Effector memory CD4-positive, alpha-beta T cell (primary cell): ENCODE results near the gene SYT1.

ENCODE experiments used
- DNase-seq, 3 donors: peaks; one replicate each; pipeline ENCODE4 v3.0.0-alpha.2; 2020
- H3K27ac ChIP-seq: 2 replicates; pipeline ENCODE4 v1.7.0; 2013; ENCODE audit warnings: mild to moderate bottlenecking, low read length, moderate library complexity; ENCODE audit not compliant: insufficient read depth, poor library complexity, severe bottlenecking
- H3K27me3 ChIP-seq: replicated peaks from 2 replicates; pipeline ENCODE4 v1.7.0; 2013; ENCODE audit warnings: mild to moderate bottlenecking, low read length; ENCODE audit not compliant: insufficient read depth, control insufficient read depth, poor library complexity, severe bottlenecking
- H3K36me3 ChIP-seq: 2 replicates; pipeline ENCODE4 v1.7.0; 2013; ENCODE audit warnings: mild to moderate bottlenecking, low read length, moderate library complexity; ENCODE audit not compliant: control insufficient read depth, insufficient read depth
- H3K4me1 ChIP-seq: 2 replicates; pipeline ENCODE4 v1.7.0; 2013; ENCODE audit warnings: low read length, mild to moderate bottlenecking; ENCODE audit not compliant: control insufficient read depth, insufficient read depth, poor library complexity, severe bottlenecking
- H3K4me3 ChIP-seq: 2 replicates; pipeline ENCODE4 v1.7.0; 2013; ENCODE audit warnings: low read length, low read depth, mild to moderate bottlenecking; ENCODE audit not compliant: insufficient read depth, poor library complexity, severe bottlenecking
- H3K9me3 ChIP-seq: 2 replicates; pipeline ENCODE4 v1.7.0; 2013; ENCODE audit warnings: mild to moderate bottlenecking, low read length, moderate library complexity; ENCODE audit not compliant: control insufficient read depth

SYT1 gene

DNA sequence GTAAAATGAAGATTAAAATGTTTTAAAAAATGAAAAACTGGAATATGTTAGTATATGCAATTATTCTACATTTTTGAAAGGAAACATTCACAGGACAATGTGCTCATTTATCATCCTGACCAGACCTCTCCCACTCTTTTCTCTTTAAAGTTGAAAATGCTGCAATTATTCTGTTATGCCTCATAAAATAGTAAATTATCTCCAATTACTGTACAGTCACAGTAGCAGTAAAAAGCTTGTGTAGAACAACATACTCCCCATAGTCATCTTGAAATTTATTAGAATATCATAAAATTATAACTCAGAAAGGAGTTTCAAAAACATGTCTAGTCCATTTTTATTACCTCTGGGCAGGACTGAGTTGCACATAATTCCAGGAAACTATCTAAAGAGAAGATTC is 250.3 kb downstream of the SYT1 start:
- no peak for DNase-seq
- H3K4me1 ChIP-seq = no peaks in the 10 kb centered on the region
- no peak overlapping the region for H3K27ac ChIP-seq
- H3K4me3 ChIP-seq = no peak overlapping the region
- H3K27me3 ChIP-seq = no peaks in the 10 kb centered on the region
- no peaks in the 10 kb centered on the region for H3K9me3 ChIP-seq
- H3K36me3 ChIP-seq = no peaks in the 10 kb centered on the region

DNA sequence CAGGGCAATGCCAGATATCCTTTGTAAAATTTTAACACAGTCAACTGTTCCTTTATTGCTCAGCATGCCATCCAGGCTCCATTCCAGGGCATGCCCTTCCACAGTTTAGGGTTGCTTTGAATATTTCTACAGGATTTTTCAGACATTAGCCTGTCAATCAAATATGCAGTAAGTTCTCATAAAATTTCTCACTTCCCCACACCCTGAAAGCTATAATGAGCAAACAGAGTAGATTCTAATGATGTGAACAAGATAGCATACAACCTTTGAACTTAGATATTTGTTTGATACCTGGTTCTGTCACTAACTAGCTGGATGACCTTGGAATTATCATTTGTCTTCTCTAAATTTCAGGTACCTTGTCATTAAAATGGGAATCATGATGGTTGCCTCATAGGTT is 251.2 kb downstream of the SYT1 start:
- no peak for DNase-seq
- Histone ChIP-seq H3K4me1 (no peaks in the 10 kb centered on the region), H3K27me3 (no peaks in the 10 kb centered on the region), H3K36me3 (no peaks in the 10 kb centered on the region), H3K9me3 (no peaks in the 10 kb centered on the region), H3K27ac (no peak overlapping the region), H3K4me3 (no peak overlapping the region)

DNA sequence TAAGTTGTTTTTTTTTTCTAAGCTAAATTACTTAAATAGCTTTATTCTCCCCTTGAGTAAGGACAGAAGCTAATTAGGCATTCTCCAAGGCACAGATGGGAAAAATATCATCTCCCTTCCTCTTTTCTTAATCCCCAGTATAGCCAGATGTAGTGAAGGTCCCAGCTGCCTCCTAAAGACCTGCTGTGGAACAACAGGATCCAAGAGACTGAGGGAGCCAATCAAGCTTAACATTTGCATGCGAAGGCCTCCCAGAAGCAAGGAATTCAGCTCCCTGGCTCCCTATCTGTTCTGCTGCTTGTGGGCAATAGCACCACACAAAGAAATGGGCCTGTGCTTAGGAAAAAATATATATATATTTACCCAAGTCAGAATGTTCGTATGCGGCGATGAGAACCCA is 255.2 kb downstream of the SYT1 start:
- Histone ChIP-seq H3K27ac (no peak overlapping the region), H3K4me3 (no peak overlapping the region), H3K27me3 (no peaks in the 10 kb centered on the region), H3K9me3 (no peaks in the 10 kb centered on the region), H3K36me3 (no peaks in the 10 kb centered on the region), H3K4me1 (no peaks in the 10 kb centered on the region)
- DNase-seq = no peak

DNA sequence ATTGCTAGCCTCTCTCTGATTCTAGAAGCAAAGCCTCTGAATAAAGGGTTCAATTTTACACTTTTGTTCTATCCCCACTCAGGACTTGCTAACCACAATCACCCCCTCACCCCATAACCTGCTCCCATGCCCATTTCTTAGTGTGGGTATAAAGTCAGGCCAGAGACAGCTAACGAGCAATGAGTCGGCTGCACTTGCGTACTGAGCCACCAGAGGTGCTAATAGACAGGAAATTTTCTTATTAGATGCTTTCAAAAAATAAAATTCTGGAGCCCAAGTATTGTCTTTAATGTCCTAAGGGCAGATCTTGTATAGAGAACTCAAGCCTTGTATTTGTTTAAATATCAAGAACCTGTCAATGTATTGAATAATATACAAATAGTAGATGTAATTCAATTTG is 256.9 kb downstream of the SYT1 start:
- no peak overlapping the region for H3K27ac ChIP-seq
- DNase-seq = no peak
- no peaks in the 10 kb centered on the region for H3K4me1 ChIP-seq
- H3K9me3 ChIP-seq = no peaks in the 10 kb centered on the region
- H3K36me3 ChIP-seq = no peaks in the 10 kb centered on the region
- no peaks in the 10 kb centered on the region for H3K27me3 ChIP-seq
- H3K4me3 ChIP-seq = no peak overlapping the region

- Histone ChIP-seq H3K27ac (no peak overlapping the region), H3K4me3 (no peak overlapping the region), H3K4me1 (no peaks in the 10 kb centered on the region), H3K9me3 (no peaks in the 10 kb centered on the region), H3K27me3 (no peaks in the 10 kb centered on the region), H3K36me3 (no peaks in the 10 kb centered on the region)
- DNase-seq = no peak
Measured at GRCh38 chr12:79124385-79124784, 259.8 kb downstream of the SYT1 start.

DNA sequence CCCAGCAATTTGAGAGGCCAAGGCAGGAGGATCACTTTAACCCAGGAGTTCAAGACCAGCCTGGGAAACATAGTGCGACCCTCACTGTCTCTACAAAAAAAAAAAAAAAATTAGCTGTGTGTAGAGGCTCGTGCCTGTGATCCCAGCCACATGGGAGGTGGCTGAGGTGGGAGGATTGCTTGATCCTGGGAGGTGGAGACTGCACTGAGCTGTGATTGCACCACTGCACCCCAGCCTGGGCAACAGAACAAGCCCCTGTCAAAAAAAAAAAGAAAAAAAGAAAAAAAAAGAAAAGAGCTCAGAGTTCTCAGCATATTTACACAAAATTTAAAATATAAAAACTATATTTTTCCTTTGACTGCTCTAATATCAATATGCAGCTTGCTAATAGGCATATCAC is 260.8 kb downstream of the SYT1 start:
- Histone ChIP-seq H3K4me3 (no peak overlapping the region), H3K9me3 (no peaks in the 10 kb centered on the region), H3K27me3 (no peaks in the 10 kb centered on the region), H3K4me1 (no peaks in the 10 kb centered on the region), H3K27ac (no peak overlapping the region), H3K36me3 (no peaks in the 10 kb centered on the region)
- DNase-seq = no peak

DNA sequence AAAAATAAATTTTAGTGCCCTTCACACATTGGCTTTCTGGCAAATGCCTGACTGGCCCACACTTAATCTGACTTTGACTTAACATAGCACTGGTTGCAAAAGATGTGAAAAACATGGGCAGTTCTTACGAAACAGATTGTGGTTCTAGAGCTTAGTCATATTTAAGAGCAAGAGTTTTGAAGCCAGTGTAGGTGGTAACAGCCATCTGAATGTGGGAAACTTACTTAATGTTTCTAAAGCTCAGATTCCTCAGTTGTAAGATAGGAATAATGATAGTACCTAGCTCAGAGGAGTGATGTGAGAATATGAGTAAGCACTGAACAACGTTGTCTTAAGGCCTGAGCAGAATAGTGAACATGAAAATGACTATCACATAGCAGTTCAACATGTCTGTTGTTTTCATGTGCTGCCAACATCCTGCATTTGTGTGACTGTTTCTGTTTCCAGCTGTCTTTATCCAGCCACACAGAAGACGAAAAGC is 262.7 kb downstream of the SYT1 start:
- no peaks in the 10 kb centered on the region for H3K4me1 ChIP-seq
- no peak for DNase-seq
- no peaks in the 10 kb centered on the region for H3K36me3 ChIP-seq

GRCh38 chr12:79128956-79129355 is 264.4 kb downstream of the SYT1 start:
- DNase-seq = no peak
- H3K4me1 ChIP-seq = no peaks in the 10 kb centered on the region
- H3K27ac ChIP-seq = no peak overlapping the region

More for the DNA sequence above, 262.7 kb downstream of the SYT1 start:
- Histone ChIP-seq H3K27me3 (no peaks in the 10 kb centered on the region), H3K27ac (no peak overlapping the region), H3K9me3 (no peaks in the 10 kb centered on the region), H3K4me3 (no peak overlapping the region)

GRCh38 chr12:79138872-79139271 is 274.3 kb downstream of the SYT1 start:
- Histone ChIP-seq H3K27me3 (no peaks in the 10 kb centered on the region), H3K27ac (no peak overlapping the region), H3K36me3 (no peaks in the 10 kb centered on the region), H3K4me3 (no peak overlapping the region), H3K4me1 (no peaks in the 10 kb centered on the region), H3K9me3 (no peaks in the 10 kb centered on the region)
- DNase-seq = no peak

More at GRCh38 chr12:79128956-79129355, 264.4 kb downstream of the SYT1 start:
- H3K36me3 ChIP-seq = no peaks in the 10 kb centered on the region
- H3K27me3 ChIP-seq = no peaks in the 10 kb centered on the region
- H3K4me3 ChIP-seq = no peak overlapping the region
- H3K9me3 ChIP-seq = no peaks in the 10 kb centered on the region

DNA sequence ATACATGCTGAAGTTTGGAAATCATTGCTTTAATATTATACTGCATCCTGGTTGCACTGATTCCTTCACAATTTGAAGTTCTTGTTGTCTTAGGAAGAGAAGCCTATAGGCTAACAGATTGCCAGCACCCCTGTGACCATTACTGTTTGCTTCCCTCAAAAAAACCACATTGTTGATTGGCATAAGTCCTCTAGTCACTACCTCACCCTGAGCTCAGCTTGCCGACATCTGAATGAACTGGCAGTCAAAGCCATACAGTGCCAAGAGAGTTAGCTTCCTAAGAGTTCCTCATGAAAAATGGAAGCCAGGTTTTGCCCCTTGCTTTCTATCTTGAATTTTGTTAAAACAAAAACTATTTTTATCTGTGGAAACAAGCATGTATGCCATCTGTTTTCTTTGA is 276.1 kb downstream of the SYT1 start:
- Histone ChIP-seq H3K4me3 (no peak overlapping the region), H3K36me3 (no peaks in the 10 kb centered on the region), H3K9me3 (no peaks in the 10 kb centered on the region), H3K4me1 (no peaks in the 10 kb centered on the region), H3K27me3 (no peaks in the 10 kb centered on the region), H3K27ac (no peak overlapping the region)
- no peak for DNase-seq

DNA sequence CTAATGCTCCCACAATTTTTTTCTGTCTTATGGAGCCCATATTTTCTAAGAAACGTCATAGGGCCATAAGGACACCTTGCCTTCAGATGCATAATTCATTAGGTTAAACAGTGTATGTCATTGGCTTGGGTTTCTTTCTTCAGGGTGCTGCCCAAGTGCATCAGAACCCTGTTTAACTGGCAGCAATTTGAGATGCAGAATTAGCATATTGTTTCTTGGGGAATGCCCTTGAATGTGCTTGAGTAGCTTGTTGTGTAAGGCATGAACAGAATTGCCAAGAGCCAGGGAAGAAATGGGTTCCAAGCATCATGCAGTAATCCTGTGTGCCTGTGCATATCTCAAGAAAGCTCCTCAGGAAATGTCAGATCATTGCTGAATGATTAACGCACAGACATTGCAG is 277.2 kb downstream of the SYT1 start:
- Histone ChIP-seq H3K9me3 (no peaks in the 10 kb centered on the region), H3K36me3 (no peaks in the 10 kb centered on the region), H3K4me1 (no peaks in the 10 kb centered on the region), H3K4me3 (no peak overlapping the region), H3K27me3 (no peaks in the 10 kb centered on the region), H3K27ac (no peak overlapping the region)
- no peak for DNase-seq
